Calu3 (cell line): ENCODE measurements around the gene FASTKD3. TPM values are rescaled to one million over a fixed set of nuclear protein-coding genes. Genes with fewer than 3 reads are reported as not detected.

ENCODE experiments used
- BruUV-seq: library from RNA; stranded (reverse); fragments of 400-500 nt; replicated peaks from 2 replicates; lab custom pipeline; 2021; lab: Mats Ljungman, UMichigan
- CTCF ChIA-PET: fragments of 300-600 bp; sonication (Branson Sonifier 250); formaldehyde crosslinking; loops from one replicate; lab custom pipeline; 2022; ENCODE audit warnings: antibody characterized with exemption; lab: Charles Lee
- DNase-seq: peaks from one replicate; pipeline ENCODE4 v3.0.0; 2022
- H3K27ac Mint-ChIP-seq: one replicate; pipeline ENCODE4 v1.8.0; 2022; ENCODE audit warnings: mixed read lengths; ENCODE audit not compliant: unreplicated experiment
- H3K27me3 Mint-ChIP-seq: one replicate; pipeline ENCODE4 v1.8.0; 2022; ENCODE audit warnings: mixed read lengths; ENCODE audit not compliant: unreplicated experiment
- H3K36me3 Mint-ChIP-seq: one replicate; pipeline ENCODE4 v1.8.0; 2022; ENCODE audit warnings: mild to moderate bottlenecking, moderate library complexity, mixed read lengths; ENCODE audit not compliant: insufficient read depth, unreplicated experiment
- H3K4me1 Mint-ChIP-seq: one replicate; pipeline ENCODE4 v1.8.0; 2022; ENCODE audit warnings: mild to moderate bottlenecking, low read depth, mixed read lengths; ENCODE audit not compliant: unreplicated experiment
- H3K4me3 Mint-ChIP-seq: one replicate; pipeline ENCODE4 v1.8.0; 2022; ENCODE audit warnings: mild to moderate bottlenecking, low read depth, moderate library complexity, mixed read lengths; ENCODE audit not compliant: unreplicated experiment
- H3K9me3 Mint-ChIP-seq: one replicate; pipeline ENCODE4 v1.8.0; 2022; ENCODE audit warnings: low read depth, mixed read lengths; ENCODE audit not compliant: unreplicated experiment
- intact Hi-C: fragments of 100-400 bp; cut with micrococcal nuclease; formaldehyde crosslinking; loops from one replicate; pipeline ENCODE4 v1.10.0; 2022; ENCODE audit not compliant: unreplicated experiment
- total RNA-seq: library from RNA; stranded (reverse); gene quantifications from 2 replicates; pipeline ENCODE4 v1.2.3, GENCODE V29; 2022
- TF ChIP-seq, protein P1 (sequence below): fragments of 200-600 bp; IDR thresholded peaks from one replicate; pipeline ENCODE4 v1.8.0; 2022; ENCODE audit warnings: antibody characterized with exemption; ENCODE audit not compliant: unreplicated experiment

The FASTKD3 gene
- total RNA-seq, 1 experiment from 2014 or later = 13.5 TPM

DNA sequence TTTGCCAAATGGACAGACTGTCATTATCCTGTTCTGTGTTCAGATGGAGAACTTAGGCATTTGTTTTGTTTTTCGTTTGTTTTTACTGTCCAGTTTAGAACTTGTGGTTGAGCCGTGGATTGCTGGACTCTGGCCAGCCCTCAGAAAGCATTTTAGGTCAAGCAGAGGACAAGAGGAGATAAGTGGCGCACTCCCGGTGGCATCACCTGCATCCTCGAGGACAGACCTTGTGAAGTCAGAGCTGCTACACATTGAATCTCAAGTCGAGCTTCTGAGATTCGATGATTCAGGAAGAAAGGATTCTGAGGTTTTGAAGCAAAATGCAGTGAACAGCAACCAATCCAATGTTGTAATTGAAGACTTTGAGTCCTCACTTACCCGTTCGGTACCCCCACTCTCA is 9.0 kb upstream of the FASTKD3 start:
- CTCF ChIA-PET = no interaction called here
- no TSS peak for BruUV-seq
- TF ChIP-seq, protein P1, sequence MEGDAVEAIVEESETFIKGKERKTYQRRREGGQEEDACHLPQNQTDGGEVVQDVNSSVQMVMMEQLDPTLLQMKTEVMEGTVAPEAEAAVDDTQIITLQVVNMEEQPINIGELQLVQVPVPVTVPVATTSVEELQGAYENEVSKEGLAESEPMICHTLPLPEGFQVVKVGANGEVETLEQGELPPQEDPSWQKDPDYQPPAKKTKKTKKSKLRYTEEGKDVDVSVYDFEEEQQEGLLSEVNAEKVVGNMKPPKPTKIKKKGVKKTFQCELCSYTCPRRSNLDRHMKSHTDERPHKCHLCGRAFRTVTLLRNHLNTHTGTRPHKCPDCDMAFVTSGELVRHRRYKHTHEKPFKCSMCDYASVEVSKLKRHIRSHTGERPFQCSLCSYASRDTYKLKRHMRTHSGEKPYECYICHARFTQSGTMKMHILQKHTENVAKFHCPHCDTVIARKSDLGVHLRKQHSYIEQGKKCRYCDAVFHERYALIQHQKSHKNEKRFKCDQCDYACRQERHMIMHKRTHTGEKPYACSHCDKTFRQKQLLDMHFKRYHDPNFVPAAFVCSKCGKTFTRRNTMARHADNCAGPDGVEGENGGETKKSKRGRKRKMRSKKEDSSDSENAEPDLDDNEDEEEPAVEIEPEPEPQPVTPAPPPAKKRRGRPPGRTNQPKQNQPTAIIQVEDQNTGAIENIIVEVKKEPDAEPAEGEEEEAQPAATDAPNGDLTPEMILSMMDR = no peak
- Mint-ChIP-seq H3K27me3 (no peaks in the 10 kb centered on the region), H3K36me3 (peaks cover 31% of the 10 kb centered on the region), H3K4me3 (no peak overlapping the region), H3K27ac (no peak overlapping the region), H3K9me3 (no peaks in the 10 kb centered on the region), H3K4me1 (peaks cover 43% of the 10 kb centered on the region)
- intact Hi-C loops = no loop called here
- no peak for DNase-seq

DNA sequence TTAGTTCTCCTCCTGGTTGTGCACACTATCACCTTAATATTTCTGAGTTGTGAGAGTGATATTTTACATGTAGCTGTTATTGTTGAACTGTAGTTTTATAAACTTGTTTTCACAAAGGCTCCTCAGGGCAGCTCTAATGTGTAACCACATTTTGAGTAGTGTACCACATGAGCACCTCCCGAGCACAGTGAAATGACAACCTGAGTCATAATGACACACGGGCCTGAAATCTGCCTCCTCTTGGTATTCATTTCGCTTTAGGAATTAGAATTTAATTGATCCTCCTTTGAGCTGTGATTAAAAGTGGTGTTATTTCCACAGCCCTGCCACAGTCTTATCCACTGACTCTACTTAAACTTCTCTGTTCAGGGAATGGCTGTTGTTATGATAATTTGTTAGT is 8.0 kb upstream of the FASTKD3 start:
- Mint-ChIP-seq H3K4me3 (no peak overlapping the region), H3K4me1 (peaks cover 53% of the 10 kb centered on the region), H3K27me3 (no peaks in the 10 kb centered on the region), H3K9me3 (no peaks in the 10 kb centered on the region), H3K36me3 (peaks cover 29% of the 10 kb centered on the region), H3K27ac (no peak overlapping the region)
- intact Hi-C loops = no loop called here
- no TSS peak for BruUV-seq
- CTCF ChIA-PET = no interaction called here
- DNase-seq = no peak
- TF ChIP-seq, protein P1 = no peak

- BruUV-seq = no TSS peak
- intact Hi-C loops = no loop called here
- TF ChIP-seq, protein P1 = no peak
- no peak for DNase-seq
- Mint-ChIP-seq H3K4me3 (no peak overlapping the region), H3K27me3 (no peaks in the 10 kb centered on the region), H3K36me3 (peaks cover 26% of the 10 kb centered on the region), H3K9me3 (no peaks in the 10 kb centered on the region), H3K27ac (no peak overlapping the region), H3K4me1 (peaks cover 69% of the 10 kb centered on the region)
- CTCF ChIA-PET = no interaction called here
Observed at GRCh38 chr5:7875151-7875550, 6.3 kb upstream of the FASTKD3 start.

DNA sequence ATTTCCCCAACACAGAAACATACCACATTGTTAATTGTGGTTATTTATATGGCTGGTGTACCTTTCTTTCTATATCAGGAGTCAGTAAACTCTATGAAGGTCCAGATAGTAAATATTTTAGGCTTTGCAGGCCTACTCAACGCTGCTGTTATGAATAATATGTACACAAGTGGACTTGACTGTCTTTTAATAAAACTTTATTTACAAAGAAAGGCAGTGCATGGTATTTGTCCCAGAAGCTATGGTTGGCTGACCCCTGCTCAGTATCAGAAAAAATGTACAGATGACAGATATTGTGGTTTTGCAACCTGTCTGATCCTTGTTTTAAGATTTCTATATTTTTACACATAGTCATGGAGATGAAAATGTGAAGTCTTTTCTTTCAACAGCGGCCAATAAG is 5.8 kb upstream of the FASTKD3 start:
- intact Hi-C loops = no loop called here
- CTCF ChIA-PET = interaction anchor here (1.1 kb wide), 1 partner anchor 8 kb away, joined by 5 read pairs; no protein-coding TSS in a partner anchor
- Mint-ChIP-seq H3K4me1 (peaks cover 69% of the 10 kb centered on the region), H3K27ac (no peak overlapping the region), H3K4me3 (no peak overlapping the region), H3K9me3 (no peaks in the 10 kb centered on the region), H3K27me3 (no peaks in the 10 kb centered on the region), H3K36me3 (peaks cover 30% of the 10 kb centered on the region)
- no peak for DNase-seq
- TF ChIP-seq, protein P1 = no peak
- BruUV-seq = no TSS peak
